Inferior parietal cortex (tissue), 1 donor: ENCODE results near the gene VGLL4.

Experiments
- DNase-seq: peaks from one replicate; pipeline ENCODE4 v3.0.0-alpha.2; 2016; ENCODE audit errors: extremely low spot score

The VGLL4 gene

GRCh38 chr3:11653298-11654055 is 9.8 kb upstream of the VGLL4 start:
- DNase-seq: no peak

DNA sequence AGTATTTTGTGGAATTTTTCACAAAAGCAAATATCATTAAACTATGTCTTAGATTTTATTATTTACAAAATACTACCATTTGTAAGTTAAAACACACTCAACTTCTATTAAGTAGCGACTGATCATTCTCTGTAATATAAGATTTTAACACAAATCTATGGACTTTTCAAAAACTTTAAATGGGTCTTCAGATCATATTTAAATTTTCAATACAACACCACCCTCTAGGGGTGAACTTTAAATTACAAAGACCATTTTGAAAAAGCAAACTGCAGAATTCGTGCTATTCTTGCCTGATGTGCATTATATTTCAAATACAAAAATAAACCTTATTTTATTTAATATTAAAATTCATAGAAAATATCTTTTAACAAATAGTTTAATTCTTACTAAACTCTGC is 8.2 kb upstream of the VGLL4 start:
- peak; percentile 79 for DNase-seq

GRCh38 chr3:11651477-11651876 is 7.8 kb upstream of the VGLL4 start:
- DNase-seq: no peak

DNA sequence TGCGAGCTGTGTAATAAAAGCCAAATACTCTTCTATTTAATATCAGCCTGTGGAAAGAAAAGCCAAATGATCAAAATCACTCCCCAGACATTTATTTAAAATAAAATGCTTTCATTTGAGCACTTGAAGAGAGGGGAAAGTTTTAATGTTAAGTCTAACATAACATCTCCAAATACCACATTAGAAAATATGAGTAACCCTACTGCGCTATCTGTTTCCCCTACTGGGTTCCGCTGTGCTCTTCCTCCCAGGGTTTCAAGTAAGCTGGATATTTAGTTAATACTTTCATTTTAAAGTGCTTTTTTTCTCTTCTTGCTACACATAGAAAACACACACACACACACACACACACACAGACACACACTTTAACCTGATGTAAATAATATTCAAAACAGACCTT is 6.7 kb upstream of the VGLL4 start:
- DNase-seq: no peak

GRCh38 chr3:11648735-11649134 is 5.0 kb upstream of the VGLL4 start:
- DNase-seq: no peak

DNA sequence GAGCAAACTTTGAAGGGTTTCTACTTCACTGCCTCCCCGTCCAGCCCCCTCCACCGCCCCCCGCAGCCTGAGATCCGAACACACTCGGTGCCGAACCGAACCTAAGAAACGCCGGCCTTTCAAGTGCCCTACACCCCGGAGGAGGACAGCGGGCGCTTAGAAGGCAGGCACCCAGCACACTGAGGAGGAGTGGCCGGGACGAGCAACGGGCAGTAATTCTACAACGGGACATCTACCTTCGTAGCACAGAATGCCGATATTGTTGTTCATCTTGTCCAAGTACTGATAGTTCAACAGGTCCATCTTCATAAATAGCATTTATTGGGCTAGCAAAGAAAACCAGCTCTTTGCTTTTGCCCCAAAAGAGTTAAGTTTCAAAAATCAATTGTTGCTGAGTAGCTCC is 513 bp downstream of the VGLL4 start:
- no peak for DNase-seq

DNA sequence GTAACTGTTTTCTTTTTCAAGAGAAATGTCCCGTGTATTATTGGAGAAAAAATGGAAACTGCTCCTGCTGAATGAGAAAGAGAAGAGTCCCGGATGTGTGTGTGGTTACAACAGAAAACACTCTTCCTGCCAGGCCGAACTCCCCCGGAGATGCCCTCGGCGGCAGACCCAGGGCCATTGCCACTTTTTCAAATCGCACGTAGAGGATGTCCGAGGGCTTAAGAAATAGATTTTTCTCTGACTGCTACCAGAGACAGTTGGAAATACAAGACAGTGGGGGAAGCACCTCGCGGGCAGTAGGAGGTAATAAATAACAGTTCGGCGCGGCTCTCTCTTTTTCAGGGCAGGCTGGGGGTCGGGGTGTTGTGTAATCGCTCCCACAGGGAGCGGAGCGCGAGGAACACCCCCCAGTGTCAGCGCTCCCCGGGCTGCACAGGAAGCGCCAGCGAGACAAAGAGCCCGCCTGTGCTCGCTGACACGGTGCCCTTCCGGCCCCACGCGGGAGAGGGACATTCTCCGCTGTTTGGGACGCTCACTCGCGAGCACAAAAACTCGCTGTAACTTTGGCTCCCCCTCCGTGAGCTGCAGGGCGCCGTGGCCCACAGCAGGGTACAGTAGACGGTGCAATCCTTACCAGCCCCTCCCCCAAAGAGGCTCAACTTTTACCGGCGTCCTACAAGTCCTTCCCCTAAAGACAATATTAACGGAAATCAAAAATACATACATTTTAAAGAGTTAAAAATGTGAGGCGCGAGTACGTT is 1.1 kb downstream of the VGLL4 start:
- peak; percentile 67 for DNase-seq

DNA sequence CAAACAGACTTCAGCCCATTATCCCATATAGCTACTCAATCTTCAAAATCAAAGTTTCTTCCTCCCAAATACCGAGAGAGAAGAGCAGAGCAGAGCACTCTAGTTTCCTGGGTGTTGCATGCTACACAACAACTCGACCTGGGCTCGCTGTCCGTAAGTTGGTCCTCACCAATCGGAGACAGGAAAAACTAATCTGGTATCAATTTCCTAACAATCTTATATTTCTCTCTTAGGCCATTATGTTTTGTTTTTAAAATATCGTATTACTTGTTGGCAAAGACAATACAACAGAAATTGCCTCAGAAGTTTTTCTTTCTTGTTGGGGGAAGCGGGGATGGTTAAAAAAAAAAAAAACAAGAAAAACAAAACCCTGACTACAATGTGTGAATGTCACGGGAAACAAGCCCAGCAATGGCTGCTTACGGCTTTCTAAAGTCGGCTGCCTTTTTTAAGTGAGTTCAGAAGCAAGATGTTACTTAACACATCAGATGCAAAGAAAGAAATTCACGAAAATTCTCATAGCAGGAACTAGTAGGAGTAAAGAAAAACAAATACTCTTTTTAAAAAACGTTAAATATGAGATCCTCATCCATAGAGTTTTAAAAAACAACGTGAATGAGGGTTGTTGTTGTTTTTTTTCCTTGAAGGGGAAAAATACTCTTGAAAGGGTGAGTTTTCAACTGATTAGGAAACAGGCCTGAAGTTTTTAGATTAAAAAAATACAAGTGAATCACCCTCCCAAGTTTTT is 1.9 kb downstream of the VGLL4 start:
- peak; percentile 63 for DNase-seq

GRCh38 chr3:11641316-11641682 is 2.4 kb downstream of the VGLL4 start:
- DNase-seq: no peak

DNA sequence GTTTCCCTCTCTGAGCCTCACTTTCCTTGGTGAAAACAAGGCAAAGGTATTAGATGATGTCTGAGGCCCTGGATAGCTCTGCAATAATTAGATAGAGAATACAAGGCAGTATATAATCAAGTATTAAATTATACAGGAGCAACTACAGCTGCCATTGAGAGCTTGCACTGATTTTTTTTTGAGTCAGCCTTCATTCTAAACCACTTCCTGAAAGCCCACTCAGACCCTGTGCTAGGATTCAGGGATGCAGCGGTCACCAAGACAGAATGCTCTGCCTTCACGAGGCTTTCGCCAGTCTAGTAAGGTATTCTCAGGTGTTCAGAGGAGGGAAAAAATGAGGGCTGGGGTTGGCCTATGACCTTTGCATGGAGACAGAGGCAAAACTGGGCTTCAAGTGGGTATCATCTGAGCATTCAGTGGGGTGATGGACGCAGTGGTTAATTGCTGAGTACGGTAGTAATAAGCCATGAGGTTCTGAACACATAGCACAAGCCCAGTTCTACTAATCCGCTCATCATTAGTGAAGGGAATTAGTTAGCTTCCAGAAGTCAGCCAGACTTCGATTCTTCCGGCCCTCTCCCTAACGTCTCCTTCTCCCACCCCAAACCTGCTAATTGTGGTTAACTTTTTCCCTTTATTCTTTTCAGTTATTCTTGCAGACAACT is 3.6 kb downstream of the VGLL4 start:
- no peak for DNase-seq

GRCh38 chr3:11638495-11639358 is 5.0 kb downstream of the VGLL4 start:
- DNase-seq: no peak

DNA sequence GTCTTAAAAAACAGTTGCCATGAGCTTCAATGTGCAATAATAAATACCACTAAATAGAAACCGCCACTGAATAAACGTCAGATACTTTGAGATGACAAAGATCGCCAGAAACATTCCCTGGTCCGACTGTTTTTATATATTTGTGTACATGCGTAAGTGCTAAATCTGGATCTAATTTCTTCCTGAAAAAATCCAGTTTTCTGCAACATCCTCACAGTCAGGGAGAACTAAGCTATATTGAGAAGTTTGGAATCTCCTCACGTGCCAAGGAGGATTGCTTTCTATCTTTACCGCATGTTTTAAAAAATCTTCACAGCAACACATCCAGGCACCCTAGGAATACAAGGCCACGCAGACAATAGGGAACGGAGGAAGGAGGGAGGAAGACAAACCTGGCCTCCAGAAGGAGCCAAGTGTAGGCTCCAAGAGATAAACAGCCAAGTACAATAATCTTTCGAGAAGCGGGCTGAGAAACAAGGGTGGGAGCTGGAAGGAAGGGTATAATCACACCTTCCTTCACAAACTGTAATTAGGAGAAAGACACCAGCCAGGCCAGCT is 5.7 kb downstream of the VGLL4 start:
- no peak for DNase-seq

DNA sequence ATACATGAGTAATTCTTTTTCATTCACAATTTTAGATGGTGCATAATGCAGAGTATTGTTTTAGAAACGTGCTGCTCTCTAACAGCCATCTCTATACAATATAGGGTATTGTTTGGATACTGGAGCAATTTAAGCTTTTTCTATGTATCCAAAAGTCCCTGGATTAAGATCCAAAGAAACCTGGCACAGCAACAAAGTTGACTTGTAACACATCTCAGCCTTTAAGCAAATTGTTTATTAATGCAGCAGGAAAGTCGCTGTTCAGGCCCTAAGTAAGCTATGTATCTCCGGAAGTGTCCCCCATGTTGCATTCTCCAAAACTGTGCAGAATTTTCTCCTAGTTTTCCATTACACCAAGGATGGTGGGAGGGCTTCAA is 7.3 kb downstream of the VGLL4 start:
- DNase-seq: no peak

DNA sequence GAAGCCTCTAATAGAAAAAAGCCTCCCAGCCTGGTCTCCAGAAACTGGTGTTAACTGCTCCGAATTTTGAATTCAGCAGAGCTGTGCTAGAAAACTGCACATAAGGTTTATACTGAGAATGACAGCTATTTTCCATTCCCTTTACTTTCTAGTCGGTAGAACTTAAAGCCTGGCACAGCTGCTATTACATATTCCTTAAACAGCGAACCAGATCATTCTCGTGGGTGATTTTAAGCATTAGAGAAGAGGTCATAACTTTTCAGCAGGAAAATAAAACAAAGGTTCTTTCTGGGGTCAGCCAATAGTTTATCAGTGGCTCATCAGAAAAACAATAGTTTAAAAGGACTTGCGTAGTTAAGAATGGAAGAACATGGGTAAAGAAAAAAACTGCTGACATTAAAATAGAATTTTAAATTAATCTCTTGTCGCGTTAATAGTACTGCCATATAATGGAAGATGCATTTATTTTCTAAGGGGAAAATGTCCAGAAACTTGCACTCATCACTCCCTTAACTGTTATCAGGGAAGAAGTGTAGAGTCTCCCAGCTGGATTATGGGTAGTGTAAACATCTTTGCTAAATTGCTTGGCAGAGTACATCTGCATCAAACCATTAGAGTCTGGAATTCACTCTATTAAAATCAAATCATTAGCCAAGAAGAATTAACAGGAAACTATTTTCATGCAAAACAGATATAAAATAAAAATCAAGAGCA is 7.9 kb downstream of the VGLL4 start:
- no peak for DNase-seq

DNA sequence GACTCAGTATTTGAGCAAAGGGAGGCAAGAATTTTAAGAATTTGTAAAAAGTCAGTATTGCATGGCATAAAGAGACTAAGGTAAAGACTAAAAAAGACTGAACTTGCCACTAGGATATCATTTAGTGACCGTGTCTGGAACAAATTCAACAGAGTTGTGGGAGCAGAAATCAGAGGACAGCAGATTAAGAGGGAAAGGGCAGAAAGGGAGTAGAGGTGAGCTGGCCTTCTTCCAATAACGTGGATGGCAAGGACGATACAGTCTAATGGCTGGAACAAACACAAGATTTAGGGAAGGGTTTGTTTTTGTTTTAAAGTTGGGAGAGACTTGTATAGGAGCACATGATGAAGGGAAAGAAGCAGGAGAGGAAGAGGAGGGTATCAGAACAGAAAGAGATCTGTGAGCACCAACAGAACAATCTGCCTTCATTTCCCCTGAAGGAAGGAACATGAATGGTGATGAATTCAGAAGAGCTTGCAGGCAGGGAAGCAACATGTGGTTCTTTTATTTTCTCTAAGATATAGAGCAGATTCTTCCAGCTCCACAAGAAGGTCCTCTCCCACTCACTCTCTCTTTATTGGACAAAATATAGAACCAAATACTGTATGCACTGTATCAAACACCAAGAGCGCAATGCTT is 8.6 kb downstream of the VGLL4 start:
- no peak for DNase-seq

- DNase-seq: no peak
These were observed 9.6 kb downstream of the VGLL4 start for GRCh38 chr3:11634081-11634635.

- no peak for DNase-seq
These were observed 10.7 kb downstream of the VGLL4 start for GRCh38 chr3:11632966-11633365.

- no peak for DNase-seq
These were observed 11.2 kb downstream of the VGLL4 start for GRCh38 chr3:11632564-11632963.

DNA sequence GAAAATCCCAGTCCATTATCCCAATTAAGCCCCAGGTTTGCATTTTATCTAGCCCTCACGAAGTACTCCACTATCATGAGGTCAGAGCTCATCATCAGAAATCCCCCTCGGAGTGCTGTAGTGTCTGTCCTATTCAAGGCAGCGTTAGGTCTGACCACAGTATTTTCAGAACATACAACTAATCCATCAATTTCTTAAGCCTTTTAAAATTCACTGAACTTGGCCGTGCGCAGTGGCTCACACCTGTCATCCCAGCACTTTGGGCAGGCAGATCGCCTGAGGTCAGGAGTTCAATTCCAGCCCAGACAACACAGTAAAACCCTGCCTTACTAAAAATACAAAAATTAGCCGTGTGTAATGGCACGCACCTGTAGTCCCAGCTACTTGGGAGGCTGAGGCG is 11.9 kb downstream of the VGLL4 start:
- no peak for DNase-seq
